HEK293 (cell line): ENCODE measurements around the gene NUBPL.

Experiments used
- CTCF ChIA-PET: fragments of 350-600 bp; formaldehyde crosslinking; extraction: SDS; loops from one replicate; lab custom pipeline; 2021; ENCODE audit warnings: antibody characterized with exemption; lab: Yijun Ruan, JAX
- POLR2A ChIA-PET: fragments of 300-600 bp; formaldehyde crosslinking; extraction: SDS; loops from one replicate; lab custom pipeline; 2020; ENCODE audit warnings: antibody characterized with exemption, inconsistent platforms; lab: Yijun Ruan, JAX
- H3K27ac ChIP-seq: fragments of 200-500 bp; sonication (Bioruptor generic); 2 replicates; pipeline ENCODE4 v1.5.1; 2014; ENCODE audit warnings: low read depth, low read length, control low read depth, inconsistent platforms; ENCODE audit errors: extremely low read depth
- H3K36me3 ChIP-seq, 2 experiments: fragments of 200-500 bp in 1 of 2; sonication (Bioruptor generic) in 1 of 2; 1 replicate in 1 of 2; 2 replicates in 1 of 2; pipeline ENCODE4 v1.5.1; 2014 to 2017; ENCODE audit warnings: inconsistent platforms in 2 of 2, low read length in 2 of 2; ENCODE audit not compliant: control insufficient read depth in 2 of 2, insufficient read depth in 1 of 2
- H3K4me1 ChIP-seq: fragments of 200-500 bp; sonication (Bioruptor generic); 2 replicates; pipeline ENCODE4 v1.5.1; 2014; ENCODE audit warnings: mild to moderate bottlenecking, low read length, inconsistent platforms; ENCODE audit not compliant: control insufficient read depth, insufficient read depth
- H3K4me3 ChIP-seq: 2 replicates; pipeline ENCODE4 v1.5.1; 2011; ENCODE audit warnings: low read depth, mild to moderate bottlenecking, control low read depth, low read length, moderate library complexity
- H3K9me3 ChIP-seq: fragments of 200-500 bp; sonication (Bioruptor generic); 2 replicates; pipeline ENCODE4 v1.5.1; 2014; ENCODE audit warnings: low read depth, low read length, inconsistent platforms; ENCODE audit not compliant: control insufficient read depth, insufficient read depth
- BCL11B ChIP-seq: fragments of 450-650 bp; formaldehyde crosslinking; IDR thresholded peaks from 2 replicates; pipeline ENCODE4 v1.5.1; 2016; ENCODE audit warnings: low read depth, missing biosample characterization, missing genetic modification characterization
- GFI1B ChIP-seq: fragments of 450-650 bp; formaldehyde crosslinking; IDR thresholded peaks from 2 replicates; pipeline ENCODE4 v1.5.1; 2016; ENCODE audit warnings: missing biosample characterization, missing genetic modification characterization
- IKZF3 ChIP-seq: fragments of 450-650 bp; IDR thresholded peaks from 2 replicates; pipeline ENCODE4 v1.5.0; 2018; ENCODE audit warnings: missing biosample characterization, mild to moderate bottlenecking, missing genetic modification characterization, moderate library complexity
- KLF16 ChIP-seq: fragments of 450-650 bp; formaldehyde crosslinking; IDR thresholded peaks from 2 replicates; pipeline ENCODE4 v1.5.1; 2017; ENCODE audit warnings: missing biosample characterization, missing genetic modification characterization
- MEIS1 ChIP-seq: sonication (generic); formaldehyde crosslinking; IDR thresholded peaks from 2 replicates; pipeline ENCODE4 v1.8.1; 2022; ENCODE audit warnings: missing genetic modification reagents, mild to moderate bottlenecking, borderline replicate concordance
- TCF7L2 ChIP-seq: IDR thresholded peaks from 2 replicates; pipeline ENCODE4 v1.6.1; 2011; ENCODE audit warnings: low read depth, mild to moderate bottlenecking, inconsistent platforms, low read length, moderate library complexity, borderline replicate concordance
- ZBTB17 ChIP-seq: fragments of 450-650 bp; formaldehyde crosslinking; IDR thresholded peaks from 2 replicates; pipeline ENCODE4 v1.5.1; 2016; ENCODE audit warnings: missing biosample characterization, missing genetic modification characterization
- ZBTB48 ChIP-seq: fragments of 450-650 bp; formaldehyde crosslinking; IDR thresholded peaks from 2 replicates; pipeline ENCODE4 v1.5.1; 2016; ENCODE audit warnings: missing biosample characterization, missing genetic modification characterization
- ZNF16 ChIP-seq: fragments of 450-650 bp; formaldehyde crosslinking; IDR thresholded peaks from 2 replicates; pipeline ENCODE4 v1.5.1; 2016; ENCODE audit warnings: low read depth, missing biosample characterization, missing genetic modification characterization
- ZNF248 ChIP-seq: fragments of 450-650 bp; formaldehyde crosslinking; IDR thresholded peaks from 2 replicates; pipeline ENCODE4 v1.5.1; 2017; ENCODE audit warnings: missing biosample characterization, missing genetic modification characterization
- ZNF335 ChIP-seq: fragments of 450-650 bp; formaldehyde crosslinking; conservative IDR thresholded peaks from 2 replicates; pipeline ENCODE4 v1.5.1; 2016; ENCODE audit warnings: missing biosample characterization, missing genetic modification characterization
- ZNF521 ChIP-seq: fragments of 450-650 bp; formaldehyde crosslinking; IDR thresholded peaks from 2 replicates; pipeline ENCODE4 v1.5.1; 2017; ENCODE audit warnings: missing biosample characterization, mild to moderate bottlenecking, missing genetic modification characterization
- ZNF529 ChIP-seq: fragments of 450-650 bp; formaldehyde crosslinking; IDR thresholded peaks from 2 replicates; pipeline ENCODE4 v1.5.1; 2017; ENCODE audit warnings: missing genetic modification characterization, missing biosample characterization; ENCODE audit not compliant: insufficient replicate concordance
- ZNF623 ChIP-seq: fragments of 450-650 bp; formaldehyde crosslinking; IDR thresholded peaks from 2 replicates; pipeline ENCODE4 v1.5.1; 2016; ENCODE audit warnings: missing biosample characterization, missing genetic modification characterization
- ZNF677 ChIP-seq: fragments of 450-650 bp; IDR thresholded peaks from 2 replicates; pipeline ENCODE4 v1.5.0; 2018; ENCODE audit warnings: missing biosample characterization, mild to moderate bottlenecking, missing genetic modification characterization, moderate library complexity
- ZNF837 ChIP-seq: fragments of 450-650 bp; formaldehyde crosslinking; IDR thresholded peaks from 2 replicates; pipeline ENCODE4 v1.5.1; 2016; ENCODE audit warnings: missing biosample characterization, missing genetic modification characterization
- TF ChIP-seq, protein P1 (sequence below): sonication (generic); formaldehyde crosslinking; IDR thresholded peaks from 2 replicates; pipeline ENCODE4 v1.8.1; 2022; ENCODE audit warnings: mild to moderate bottlenecking, moderate library complexity, missing genetic modification reagents
- TF ChIP-seq, protein P2 (sequence below): fragments of 450-650 bp; formaldehyde crosslinking; IDR thresholded peaks from 2 replicates; pipeline ENCODE4 v1.5.1; 2016; ENCODE audit warnings: missing biosample characterization, missing genetic modification characterization
- TF ChIP-seq, protein P3 (sequence below): fragments of 450-650 bp; formaldehyde crosslinking; IDR thresholded peaks from 2 replicates; pipeline ENCODE4 v1.5.1; 2016; ENCODE audit warnings: missing biosample characterization, missing genetic modification characterization
- TF ChIP-seq, protein P4 (sequence below): fragments of 450-650 bp; formaldehyde crosslinking; conservative IDR thresholded peaks from 2 replicates; pipeline ENCODE4 v1.5.1; 2016; ENCODE audit warnings: low read depth, missing biosample characterization, missing genetic modification characterization

Gene NUBPL

DNA sequence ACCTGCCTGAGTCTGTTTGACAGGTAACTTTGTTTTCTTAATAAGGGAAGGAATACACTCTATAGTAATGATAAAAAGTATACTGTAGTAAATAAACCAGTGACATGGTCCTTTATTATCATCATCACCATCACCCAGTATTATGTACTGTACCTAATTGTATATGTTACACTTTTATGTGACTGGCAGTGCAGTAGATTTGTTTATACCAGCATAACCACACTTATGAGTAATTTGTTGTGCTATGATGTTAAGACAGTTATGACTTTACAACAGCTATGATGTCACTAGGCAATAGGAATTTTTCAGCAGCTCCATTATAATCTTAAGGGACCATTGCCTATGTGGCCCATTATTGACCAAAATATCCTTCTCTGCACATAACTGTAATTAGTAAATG is 155.0 kb downstream of the NUBPL start:
- Histone ChIP-seq H3K27ac (no peak overlapping the region), H3K4me3 (no peak overlapping the region), H3K36me3 (no peaks in the 10 kb centered on the region), H3K9me3 (no peaks in the 10 kb centered on the region), H3K4me1 (no peaks in the 10 kb centered on the region)
- ChIA-PET CTCF (no interaction called here), POLR2A (interaction anchor here (0.6 kb wide), 1 partner anchor 16 kb away, joined by 3 read pairs; no protein-coding TSS in a partner anchor)
- TF ChIP-seq, protein P1, sequence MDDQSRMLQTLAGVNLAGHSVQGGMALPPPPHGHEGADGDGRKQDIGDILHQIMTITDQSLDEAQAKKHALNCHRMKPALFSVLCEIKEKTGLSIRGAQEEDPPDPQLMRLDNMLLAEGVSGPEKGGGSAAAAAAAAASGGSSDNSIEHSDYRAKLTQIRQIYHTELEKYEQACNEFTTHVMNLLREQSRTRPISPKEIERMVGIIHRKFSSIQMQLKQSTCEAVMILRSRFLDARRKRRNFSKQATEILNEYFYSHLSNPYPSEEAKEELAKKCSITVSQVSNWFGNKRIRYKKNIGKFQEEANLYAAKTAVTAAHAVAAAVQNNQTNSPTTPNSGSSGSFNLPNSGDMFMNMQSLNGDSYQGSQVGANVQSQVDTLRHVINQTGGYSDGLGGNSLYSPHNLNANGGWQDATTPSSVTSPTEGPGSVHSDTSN (CRISPR knock-in tag), result no peak
- TF ChIP-seq, protein P2, sequence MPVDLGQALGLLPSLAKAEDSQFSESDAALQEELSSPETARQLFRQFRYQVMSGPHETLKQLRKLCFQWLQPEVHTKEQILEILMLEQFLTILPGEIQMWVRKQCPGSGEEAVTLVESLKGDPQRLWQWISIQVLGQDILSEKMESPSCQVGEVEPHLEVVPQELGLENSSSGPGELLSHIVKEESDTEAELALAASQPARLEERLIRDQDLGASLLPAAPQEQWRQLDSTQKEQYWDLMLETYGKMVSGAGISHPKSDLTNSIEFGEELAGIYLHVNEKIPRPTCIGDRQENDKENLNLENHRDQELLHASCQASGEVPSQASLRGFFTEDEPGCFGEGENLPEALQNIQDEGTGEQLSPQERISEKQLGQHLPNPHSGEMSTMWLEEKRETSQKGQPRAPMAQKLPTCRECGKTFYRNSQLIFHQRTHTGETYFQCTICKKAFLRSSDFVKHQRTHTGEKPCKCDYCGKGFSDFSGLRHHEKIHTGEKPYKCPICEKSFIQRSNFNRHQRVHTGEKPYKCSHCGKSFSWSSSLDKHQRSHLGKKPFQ (tag by site-specific recombination), result no peak
- TF ChIP-seq ZNF677 (tag by site-specific recombination), result no peak
- TF ChIP-seq, protein P3, sequence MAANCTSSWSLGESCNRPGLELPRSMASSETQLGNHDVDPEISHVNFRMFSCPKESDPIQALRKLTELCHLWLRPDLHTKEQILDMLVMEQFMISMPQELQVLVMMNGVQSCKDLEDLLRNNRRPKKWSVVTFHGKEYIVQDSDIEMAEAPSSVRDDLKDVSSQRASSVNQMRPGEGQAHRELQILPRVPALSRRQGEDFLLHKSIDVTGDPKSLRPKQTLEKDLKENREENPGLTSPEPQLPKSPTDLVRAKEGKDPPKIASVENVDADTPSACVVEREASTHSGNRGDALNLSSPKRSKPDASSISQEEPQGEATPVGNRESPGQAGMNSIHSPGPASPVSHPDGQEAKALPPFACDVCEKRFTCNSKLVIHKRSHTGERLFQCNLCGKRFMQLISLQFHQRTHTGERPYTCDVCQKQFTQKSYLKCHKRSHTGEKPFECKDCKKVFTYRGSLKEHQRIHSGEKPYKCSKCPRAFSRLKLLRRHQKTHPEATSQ, result no peak
- TF ChIP-seq ZNF248, result no peak
- no peak for TF ChIP-seq ZNF335 (tag by site-specific recombination)
- no peak for TF ChIP-seq MEIS1 (CRISPR knock-in tag)
- TF ChIP-seq GFI1B, result no peak
- no peak for TF ChIP-seq ZNF521 (tag by site-specific recombination)

DNA sequence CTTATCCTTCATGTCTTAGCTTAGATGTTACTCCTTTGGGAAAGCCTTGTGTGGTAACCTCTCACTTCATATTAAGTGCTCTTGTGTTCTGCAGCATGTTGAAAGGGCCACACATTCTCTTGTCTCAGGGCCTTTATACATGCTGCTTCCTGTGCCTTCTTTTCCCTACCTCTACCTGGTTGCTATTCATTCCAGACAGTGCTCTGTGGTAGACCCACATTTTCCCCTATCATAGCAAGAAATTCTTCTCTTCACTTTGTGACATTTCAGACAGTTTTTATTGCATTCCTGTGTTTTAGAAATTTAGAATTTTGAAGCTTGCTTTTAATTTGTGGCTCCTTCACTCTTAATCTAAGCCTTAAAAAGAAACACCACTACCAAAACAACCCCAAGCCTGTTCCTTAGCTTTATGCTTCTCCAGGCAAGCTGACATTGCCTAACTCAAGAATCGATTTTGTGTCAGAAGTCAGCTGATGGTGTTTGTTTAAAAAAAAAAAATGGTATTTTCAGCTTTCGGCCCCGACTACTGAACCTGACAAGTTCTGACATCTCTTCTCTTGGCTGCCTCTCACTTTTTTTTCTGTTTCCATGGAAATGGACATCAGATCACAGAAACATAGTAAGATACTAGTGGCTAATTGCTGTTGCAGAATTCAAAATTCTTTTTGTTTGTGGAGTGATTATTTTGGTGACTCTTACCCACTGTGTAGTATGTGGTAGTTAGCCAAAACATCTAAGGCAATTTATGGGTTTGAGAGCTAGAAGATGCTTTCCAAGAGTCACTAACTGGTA is 156.3 kb downstream of the NUBPL start:
- H3K4me3 ChIP-seq, result no peak overlapping the region
- CTCF ChIA-PET, result no interaction called here
- POLR2A ChIA-PET, result interaction anchor here (0.7 kb wide), 1 partner anchor 290 kb away, joined by 5 read pairs; no protein-coding TSS in a partner anchor
- no peaks in the 10 kb centered on the region for H3K36me3 ChIP-seq
- no peaks in the 10 kb centered on the region for H3K4me1 ChIP-seq
- H3K9me3 ChIP-seq, result no peaks in the 10 kb centered on the region
- TF ChIP-seq ZNF529 (tag by site-specific recombination) (no peak), IKZF3 (tag by site-specific recombination) (no peak)
- H3K27ac ChIP-seq, result no peak overlapping the region

DNA sequence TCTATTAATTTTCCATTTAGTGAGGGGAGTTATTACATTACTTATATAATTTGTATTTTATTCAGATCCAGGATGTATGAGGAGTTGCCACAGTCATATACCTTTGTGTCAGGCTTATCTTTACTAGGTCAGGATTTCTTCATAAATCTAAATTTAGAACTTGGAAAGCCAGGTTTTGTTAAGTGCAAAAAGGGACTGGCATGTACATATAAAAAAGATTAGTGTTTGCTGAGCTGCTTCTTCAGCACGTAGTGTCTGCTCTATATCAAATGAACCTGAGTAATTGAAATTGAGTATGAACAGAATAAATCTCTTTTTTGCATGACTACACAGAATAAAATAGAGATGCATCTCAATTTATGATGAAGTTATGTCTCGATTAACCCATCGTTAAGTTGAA is 157.4 kb downstream of the NUBPL start:
- H3K4me3 ChIP-seq, result no peak overlapping the region
- H3K36me3 ChIP-seq, result no peaks in the 10 kb centered on the region
- TF ChIP-seq KLF16 (tag by site-specific recombination) (no peak), ZBTB17 (no peak), ZNF16 (tag by site-specific recombination) (no peak), BCL11B (tag by site-specific recombination) (no peak), TCF7L2 (no peak), ZNF623 (tag by site-specific recombination) (no peak), ZNF837 (tag by site-specific recombination) (no peak), ZBTB48 (tag by site-specific recombination) (no peak)
- TF ChIP-seq, protein P4, sequence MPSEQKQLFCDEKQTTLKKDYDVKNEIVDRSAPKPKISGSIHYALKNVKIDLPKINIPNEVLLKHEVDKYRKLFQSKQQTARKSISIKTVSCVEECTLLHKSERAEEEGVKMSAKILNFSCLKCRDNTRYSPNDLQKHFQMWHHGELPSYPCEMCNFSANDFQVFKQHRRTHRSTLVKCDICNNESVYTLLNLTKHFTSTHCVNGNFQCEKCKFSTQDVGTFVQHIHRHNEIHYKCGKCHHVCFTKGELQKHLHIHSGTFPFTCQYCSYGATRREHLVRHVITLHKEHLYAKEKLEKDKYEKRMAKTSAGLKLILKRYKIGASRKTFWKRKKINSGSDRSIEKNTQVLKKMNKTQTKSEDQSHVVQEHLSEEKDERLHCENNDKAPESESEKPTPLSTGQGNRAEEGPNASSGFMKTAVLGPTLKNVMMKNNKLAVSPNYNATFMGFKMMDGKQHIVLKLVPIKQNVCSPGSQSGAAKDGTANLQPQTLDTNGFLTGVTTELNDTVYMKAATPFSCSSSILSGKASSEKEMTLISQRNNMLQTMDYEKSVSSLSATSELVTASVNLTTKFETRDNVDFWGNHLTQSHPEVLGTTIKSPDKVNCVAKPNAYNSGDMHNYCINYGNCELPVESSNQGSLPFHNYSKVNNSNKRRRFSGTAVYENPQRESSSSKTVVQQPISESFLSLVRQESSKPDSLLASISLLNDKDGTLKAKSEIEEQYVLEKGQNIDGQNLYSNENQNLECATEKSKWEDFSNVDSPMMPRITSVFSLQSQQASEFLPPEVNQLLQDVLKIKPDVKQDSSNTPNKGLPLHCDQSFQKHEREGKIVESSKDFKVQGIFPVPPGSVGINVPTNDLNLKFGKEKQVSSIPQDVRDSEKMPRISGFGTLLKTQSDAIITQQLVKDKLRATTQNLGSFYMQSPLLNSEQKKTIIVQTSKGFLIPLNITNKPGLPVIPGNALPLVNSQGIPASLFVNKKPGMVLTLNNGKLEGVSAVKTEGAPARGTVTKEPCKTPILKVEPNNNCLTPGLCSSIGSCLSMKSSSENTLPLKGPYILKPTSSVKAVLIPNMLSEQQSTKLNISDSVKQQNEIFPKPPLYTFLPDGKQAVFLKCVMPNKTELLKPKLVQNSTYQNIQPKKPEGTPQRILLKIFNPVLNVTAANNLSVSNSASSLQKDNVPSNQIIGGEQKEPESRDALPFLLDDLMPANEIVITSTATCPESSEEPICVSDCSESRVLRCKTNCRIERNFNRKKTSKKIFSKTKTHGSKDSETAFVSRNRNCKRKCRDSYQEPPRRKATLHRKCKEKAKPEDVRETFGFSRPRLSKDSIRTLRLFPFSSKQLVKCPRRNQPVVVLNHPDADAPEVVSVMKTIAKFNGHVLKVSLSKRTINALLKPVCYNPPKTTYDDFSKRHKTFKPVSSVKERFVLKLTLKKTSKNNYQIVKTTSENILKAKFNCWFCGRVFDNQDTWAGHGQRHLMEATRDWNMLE, result no peak
- TF ChIP-seq, protein P1 (CRISPR knock-in tag), result no peak
- no peaks in the 10 kb centered on the region for H3K4me1 ChIP-seq
- ChIA-PET POLR2A (no interaction called here), CTCF (no interaction called here)
- no peaks in the 10 kb centered on the region for H3K9me3 ChIP-seq
- no peak overlapping the region for H3K27ac ChIP-seq
